Stimulated activated CD4-positive, alpha-beta T cell treated with anti-CD3 and anti-CD28 coated beads, Interleukin-15, amount 100 ng/mL, for 48 hours (primary cell): ENCODE data around the gene CYFIP2.

Experiments used
- DNase-seq, 2 donors: peaks; one replicate each; pipeline ENCODE4 v3.0.0-alpha.2; 2020; ENCODE audit warnings: low read depth in 2 of 2

CYFIP2 gene

DNA sequence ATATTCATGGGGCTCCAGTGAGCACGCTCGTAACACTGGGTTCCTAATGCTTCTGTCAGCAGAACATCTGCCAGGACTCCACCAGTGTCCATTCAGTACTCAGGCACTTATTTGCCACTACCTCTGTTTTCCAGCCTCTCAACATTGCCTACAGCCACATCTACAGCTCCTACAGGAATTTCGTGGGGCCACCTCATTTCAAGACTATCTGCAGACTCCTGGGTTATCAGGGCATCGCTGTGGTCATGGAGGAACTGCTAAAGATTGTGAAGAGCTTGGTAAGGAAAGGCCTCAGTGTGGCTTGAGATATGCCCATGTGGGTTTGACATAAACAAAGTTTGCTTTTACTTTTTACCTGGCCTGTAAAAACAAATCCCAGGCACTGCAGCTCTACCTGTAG is 92.9 kb downstream of the CYFIP2 start:
- no peak for DNase-seq

DNA sequence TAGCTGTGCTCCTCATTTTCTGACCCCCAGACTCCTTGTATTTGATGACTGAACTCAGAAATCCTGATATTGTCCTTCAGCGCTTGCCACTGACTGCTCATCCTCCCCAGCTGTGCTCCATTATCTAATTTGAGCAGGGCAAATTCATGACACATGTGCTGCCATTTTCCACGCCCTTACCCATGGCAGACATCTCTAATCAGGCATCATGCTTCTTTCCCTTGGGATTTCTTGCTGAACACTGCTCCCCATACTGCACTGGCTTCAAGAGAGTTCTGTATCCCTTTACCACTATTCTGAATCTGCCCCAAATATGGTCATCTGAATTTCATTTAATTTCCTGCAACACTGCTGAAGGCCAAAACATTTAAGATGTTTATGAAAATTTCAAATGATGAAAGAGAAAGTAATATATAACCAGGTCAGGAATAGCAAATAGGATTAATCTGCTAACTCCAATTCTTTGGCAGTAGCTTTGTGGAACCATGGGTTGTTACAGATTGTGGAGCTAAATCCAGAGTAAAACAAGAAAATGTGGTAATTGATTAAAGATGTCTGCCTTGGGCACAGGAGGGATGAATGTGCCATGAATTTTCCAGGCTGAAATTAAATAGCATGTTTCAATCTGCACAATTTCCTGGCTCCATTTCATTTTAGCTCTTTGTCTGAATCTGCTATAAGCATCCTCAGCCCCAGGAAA is 93.6 kb downstream of the CYFIP2 start:
- no peak for DNase-seq

DNA sequence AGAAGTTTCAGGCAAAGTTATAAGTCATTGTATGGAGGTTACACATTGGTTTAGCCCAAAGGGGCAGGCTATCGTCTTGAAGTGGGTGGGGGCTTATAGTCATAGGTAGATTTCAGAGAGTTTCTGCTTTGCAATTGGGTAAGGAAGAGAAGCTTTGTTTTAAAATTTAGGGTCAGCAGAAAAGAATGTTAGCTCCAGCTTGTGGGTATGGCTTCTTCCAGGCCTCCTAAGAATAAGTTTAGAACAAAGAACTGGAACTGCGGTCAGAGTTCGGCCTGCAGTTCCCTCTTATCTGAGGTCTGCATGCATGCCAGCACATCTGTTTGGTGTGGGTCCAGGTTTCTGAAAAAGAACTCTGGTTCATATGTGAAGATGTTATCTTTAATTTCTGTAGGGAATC is 96.1 kb downstream of the CYFIP2 start:
- no peak for DNase-seq

DNA sequence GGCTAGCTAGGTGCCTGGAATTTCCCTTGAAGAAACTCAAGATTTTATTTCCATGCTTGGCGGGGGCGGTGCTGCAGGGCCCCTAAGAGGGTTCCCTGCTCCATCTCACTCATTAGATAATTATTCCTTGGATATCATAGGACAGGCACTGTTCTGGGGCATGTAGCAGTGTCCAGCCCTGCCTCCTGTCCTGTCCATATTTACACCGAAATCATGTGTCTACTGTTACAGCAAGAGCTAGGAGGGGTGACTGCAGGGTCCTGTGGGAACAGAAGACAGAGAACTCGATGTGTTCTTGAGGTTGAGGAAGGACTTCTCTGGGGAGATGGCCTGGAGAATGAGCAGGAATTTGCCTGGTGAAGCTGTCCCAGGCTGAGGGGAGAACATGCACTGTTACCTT is 96.6 kb downstream of the CYFIP2 start:
- DNase-seq, result no peak

DNA sequence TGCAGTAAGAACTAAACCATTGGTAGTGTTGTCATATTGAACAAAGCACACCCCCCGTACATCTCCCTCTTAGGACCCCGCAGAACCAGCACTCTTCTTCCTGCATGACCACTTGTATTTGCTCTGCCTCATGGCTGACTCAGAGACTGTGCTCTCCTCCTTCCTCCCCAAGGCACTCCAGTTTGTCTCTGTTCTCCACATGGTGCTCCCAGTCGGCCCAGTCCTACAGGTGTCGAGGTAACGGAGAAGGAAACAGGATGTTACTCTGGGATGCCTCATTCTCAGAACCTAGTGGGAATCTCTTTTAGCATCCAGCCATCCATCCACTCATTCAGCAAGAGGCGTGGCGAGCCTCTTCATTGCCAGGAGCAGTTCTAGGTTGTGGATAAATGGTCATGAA is 97.1 kb downstream of the CYFIP2 start:
- DNase-seq, result no peak

DNA sequence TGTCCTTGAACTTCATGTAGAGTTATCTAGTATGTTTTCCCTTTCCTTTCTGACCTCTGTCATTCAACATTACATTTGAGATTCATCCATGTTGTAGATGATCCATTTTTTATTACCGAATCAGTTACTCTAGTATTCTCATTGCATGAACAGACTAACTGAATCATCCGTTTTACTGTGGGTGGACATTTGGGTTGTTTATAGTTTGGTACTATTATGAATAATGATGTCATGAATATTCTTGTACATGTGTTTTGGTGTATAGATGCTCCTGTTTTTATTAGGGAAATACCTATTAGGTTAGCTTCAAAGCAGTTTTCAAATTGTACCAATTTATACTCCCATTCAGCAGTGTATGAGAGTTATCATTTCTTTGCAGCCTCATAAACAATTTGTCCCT is 99.8 kb downstream of the CYFIP2 start:
- no peak for DNase-seq

DNA sequence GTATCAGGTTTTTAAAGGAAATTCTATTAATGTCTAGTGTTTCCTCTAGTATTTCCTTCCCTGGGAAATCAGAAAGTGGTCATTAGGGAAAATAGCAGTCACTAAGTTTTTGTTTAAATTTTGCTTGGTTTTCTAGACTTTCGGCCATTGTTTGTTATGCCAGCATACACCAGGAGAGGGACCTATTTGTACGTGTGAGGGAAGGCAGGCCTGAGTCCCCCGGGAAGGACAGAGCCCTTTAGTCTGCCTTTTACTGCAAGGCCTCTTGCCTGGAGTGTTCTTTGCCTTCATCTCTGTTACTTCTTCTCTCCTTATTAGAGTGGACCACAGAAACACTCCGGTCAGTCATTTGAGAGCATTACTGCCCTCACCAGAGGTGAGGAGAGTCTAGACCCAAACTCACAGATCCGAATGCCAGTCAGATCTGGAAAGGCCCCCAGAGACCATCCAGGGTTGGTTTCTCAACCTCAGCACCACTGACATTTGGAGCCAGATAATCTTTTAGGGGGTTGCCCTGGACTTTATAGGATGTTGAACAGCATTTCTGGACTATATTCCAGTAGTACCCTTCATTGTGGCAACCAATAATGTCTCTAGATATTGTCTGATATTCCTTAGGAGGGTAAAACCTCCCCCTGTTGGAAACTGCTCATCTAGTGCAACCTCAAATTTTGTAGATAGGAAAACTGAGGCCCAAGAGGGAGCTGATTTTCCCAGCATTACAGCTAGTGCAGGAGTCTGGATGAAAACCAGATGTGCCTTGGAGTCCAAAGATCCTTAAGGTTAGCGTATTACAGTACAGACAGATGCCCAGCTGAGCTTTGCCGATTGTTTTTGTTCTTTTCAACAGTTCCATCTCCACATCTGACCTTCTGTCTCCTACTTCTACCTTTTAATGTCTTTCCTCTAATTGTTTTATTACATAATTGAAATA is 101.1 kb downstream of the CYFIP2 start:
- no peak for DNase-seq

DNA sequence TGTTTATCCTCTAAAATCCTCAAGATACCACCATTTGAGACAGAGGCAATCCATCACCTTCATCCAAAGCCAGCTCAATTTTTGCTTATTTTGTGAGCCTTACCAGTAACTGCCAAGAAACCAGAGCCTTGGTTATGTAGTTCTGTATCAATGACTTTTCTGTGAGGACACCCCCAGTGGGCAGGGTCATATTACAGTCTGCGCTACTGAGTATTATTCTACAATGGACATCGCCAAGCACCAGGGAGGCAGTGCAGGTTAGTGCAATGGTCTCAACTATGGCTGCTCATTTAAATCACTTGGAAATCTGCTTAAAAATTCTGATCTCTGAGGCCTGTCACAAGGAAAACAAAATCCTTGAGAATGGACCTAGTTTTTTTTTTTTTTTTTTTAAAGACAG is 103.6 kb downstream of the CYFIP2 start:
- no peak for DNase-seq

DNA sequence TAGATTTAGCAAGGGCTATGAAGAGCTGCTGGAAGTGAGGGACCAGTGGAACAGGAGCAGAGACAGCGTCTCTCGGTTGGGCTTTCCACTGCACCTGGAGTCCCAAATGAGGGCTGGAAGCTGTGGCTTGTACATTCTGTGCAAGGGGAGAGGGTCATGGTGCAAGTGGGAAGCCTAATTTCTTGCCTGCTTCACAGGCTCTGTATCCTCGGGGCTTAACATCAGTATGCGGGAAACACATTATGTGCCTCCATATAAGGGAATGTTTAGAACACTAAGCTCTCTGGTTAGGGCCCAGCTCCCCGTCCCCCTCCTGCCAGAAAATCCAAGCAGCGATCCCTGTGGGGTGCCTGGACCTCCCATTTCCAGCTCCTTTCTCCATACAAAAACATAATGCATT is 105.0 kb downstream of the CYFIP2 start:
- no peak for DNase-seq

DNA sequence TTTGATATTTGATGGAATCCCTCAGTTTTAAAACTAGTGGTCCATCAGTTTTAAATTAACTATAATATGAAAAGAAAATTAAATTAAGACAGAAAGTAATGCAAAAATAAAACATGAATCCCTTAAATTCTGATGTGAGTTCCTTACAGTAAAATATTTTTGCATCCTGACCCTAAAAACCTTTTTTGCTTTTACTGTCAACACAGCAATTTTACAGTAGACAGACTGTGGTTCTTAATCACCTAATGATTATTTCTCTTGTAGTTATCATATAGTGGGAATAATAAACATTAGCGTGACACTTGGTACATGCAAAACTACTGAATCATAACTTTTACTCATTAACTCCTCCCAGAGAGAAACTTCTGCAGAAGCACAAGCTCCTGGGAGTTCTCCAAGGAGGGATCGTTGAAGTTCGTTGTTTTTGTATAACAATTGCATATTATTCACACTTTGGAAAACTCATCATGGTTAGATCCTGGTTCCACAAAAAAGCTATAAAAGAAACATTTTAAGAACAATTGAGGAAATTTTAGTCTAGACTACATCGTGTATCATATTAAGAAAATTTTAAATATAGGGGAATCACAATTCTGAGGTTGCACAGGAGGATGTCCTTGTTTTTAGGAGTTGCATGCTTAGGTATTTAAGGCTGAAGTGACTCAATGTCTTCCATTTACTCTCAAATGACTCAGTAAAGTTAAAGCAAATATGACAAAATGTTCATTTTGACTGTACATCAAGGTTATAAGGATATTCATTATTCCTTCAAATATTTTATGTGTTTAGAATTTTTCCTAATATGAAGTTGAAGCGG is 105.9 kb downstream of the CYFIP2 start:
- DNase-seq, result no peak

DNA sequence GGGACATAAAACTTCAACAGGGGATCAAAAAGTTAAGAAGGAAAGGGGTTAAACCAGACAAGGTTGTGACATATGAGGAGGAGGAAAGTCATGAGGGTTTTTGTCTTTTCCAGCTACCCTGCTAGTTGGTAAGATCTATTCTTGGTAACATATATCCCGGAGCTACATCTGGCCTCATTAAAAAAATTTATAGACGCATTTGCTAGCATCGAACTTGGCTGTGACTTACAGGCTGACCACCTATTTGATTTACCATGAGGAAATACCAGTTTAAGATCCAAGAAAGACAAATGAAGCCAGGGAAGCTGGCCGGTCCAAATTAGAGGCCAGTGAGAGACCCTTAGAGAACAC is 106.5 kb downstream of the CYFIP2 start:
- DNase-seq, result no peak

DNA sequence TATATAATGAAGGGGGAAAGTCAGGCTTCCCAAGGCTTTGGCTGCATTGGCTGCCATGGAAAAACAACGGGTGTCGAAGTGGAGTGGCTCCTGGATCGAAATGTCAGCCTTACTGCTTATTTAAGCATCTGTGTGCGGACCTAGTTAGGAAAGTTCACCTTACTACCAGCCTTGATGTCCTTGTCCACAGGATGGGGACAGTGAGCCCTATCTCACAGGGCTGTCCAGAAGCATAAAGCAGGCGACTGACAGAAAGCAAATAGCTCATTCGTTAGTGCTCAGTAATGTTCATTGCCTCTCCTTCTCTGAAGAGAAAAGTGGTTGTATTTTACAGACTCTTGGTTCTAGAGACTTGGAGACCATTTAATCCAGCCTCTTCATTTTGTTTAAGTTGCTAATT is 112.6 kb downstream of the CYFIP2 start:
- no peak for DNase-seq

DNA sequence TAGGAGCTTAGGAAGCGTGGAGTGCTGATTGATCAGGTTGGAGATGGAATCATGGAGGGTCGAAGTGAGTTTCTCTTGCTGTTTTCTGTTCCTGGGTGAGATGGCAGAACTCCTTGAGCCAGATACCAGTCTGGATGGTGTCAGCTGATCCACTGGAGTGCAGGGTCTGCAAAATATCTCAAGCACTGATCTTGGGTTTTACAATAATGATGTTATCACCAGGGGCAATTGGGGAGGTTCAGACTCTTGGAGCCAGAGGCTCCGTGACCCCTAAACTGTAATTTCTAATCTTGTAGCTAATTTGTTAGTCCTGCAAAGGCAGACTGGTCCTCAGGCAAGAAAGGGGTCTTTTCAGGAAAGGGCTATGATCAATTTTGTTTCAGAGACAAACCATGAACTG is 114.1 kb downstream of the CYFIP2 start:
- DNase-seq, result no peak

DNA sequence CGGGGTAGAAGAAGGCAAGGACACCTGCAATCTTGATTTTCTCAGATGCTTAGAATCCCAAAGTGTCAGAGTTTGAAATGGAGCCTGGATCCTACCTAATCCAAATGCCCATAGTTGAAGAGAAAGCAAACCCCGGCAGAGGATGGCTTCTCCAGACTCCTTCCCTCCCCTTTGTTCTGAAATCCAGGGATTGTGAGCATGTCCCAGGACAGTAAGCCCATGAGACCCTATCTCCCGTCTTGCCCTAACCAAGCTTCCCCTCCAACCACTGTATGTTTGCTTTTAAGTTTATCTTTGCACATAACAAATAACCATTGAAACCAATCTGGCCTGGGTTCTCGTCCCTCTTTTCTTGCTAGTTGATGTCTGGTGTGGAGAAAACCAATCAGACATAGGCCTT is 115.8 kb downstream of the CYFIP2 start:
- no peak for DNase-seq

DNA sequence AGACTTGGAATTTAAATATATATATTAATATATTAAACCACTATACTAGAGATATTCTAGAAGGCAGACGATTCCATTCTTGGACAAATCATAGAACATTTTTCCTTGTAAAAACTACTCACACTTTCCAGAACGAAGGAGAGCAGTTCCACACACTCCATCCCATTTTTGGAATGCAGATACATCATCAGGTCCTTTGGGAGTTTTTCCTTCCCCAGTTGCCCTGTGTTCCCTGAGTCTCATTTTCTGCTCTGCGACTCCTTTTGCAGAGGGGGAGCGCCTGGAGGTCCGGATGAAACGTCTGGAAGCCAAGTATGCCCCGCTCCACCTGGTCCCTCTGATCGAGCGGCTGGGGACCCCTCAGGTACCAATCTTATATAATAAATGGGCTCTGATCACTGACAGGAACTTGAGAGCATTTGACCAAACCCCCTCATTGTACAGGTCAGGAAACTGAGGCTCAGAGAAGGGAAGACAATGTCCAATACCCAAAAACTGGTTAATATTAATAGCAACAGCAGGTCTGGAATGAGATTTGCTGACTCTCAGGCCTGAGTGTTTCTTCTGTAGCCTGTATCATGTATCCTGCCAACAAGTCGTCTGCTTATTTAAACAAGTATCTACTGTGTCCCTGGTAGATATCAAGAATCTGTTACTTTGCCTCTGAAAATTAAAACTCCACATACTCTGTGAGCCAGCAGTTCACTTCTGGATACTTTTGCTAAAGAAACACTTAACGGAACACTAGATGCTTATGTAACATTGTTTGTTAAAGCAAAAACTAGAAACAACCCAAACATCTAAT is 117.3 kb downstream of the CYFIP2 start:
- DNase-seq, result no peak

DNA sequence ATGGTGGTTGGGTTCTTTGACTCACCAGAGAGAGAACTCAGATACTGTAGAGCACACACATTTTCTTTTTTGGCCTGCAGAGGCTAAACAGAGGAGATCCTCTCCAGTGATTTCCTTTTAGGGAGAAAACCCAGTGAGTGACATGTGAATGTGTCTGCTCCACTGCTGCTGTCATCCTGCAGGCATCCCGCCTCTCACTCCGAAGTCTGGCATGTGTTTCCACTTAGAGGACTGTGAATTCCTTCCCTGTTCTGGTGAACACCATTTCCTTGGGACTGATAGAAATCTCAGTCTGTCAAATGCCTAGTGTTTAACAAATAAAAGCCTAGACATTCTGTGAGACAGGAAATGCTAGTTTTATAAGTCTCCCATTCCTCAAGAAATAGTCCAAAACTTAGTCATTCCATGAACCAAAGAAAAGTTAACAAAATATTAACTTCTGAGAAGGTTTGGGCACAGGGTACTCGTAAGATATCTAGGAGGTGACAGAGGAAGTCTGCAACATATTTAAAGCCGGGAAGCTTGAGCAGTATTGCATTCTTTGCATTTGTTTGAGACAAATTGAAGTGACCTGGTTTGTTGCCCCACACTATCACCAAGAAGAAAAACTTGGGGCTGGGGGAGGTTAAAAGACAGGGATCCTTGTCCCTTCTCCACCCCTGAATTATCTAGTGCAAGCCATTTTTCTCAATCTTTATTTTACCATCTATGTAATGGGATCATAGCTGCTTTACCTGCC is 119.2 kb downstream of the CYFIP2 start:
- DNase-seq, result no peak

DNA sequence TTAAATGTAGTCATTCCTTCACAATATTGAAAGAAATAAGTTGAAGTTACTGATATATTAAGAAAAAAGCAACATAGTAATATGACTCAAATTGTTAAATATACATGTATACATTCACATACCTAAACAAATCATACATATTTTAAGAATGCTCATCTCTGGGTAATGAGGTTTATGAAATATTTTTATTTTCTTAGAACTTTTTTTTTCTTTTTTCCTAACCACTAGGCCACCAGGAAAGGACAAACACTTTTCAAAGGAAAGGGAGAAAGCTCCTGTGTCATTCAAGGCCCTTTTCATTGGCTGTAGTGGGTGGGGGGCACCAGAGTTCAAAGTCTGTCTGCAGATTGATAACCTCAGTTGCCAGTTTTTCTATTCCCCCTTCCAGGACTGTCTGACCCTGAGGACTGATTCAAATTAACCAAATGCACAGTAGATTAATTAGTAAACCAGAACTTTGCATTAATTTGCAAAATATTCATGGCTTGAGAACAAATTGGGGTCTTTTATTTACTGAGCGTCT is 121.2 kb downstream of the CYFIP2 start:
- DNase-seq, result no peak

DNA sequence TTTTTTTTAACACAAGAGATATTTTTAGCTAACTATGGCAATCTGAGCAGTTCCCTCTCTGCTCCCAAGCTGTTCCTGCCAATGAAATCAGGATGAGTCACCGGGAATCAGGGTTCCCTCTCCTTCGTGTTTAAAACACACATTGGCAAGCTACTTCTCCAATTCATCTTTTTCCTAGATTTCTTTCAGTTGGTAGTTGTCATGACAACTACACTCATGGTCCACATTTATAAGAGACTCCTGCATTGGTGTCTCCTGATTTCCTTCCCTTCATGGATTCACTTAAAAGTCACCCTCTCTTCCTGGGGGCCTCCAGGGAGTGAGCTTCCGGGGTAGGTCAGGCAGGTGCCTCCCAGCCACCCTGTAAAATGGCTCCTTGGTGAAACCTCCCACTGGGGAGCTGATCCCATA is 121.8 kb downstream of the CYFIP2 start:
- no peak for DNase-seq

DNA sequence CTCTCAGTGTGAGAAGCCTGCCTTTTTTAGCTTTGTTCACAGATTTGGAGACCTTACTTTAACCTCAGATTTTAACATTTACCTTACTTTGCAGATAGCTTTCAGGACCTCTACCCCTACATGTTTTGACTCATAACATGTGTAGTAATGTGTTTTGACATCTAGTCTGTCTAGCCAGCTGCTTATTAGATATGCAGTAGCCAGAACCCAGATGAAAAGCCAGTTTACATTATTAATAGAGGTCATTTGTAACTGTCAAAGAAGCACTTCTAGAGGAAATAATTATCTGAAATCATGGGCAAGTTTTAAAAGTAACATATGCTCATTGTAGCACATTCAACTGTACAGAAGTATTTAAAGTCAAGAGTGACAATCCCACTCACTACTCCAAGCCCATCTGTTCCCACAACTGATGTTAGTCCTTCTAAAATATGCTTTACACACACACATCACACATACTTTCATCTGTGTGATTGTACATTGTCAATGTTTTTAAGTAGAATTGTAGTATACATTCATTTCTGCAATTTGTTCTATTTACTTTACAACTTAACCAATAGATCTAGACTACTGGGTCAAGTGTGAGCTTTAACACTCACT is 122.3 kb downstream of the CYFIP2 start:
- no peak for DNase-seq

DNA sequence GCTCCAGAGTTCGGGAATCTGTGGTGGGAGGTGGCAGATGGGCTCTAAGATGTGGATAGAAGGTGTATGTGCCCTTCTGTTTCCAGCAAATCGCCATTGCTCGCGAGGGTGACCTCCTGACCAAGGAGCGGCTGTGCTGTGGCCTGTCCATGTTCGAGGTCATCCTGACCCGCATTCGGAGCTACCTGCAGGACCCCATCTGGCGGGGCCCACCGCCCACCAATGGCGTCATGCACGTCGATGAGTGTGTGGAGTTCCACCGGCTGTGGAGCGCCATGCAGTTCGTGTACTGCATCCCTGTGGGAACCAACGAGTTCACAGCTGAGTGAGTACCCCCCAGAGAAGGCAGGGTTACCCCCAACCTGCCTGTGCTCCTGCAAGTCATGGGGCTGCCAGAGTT is 123.2 kb downstream of the CYFIP2 start:
- DNase-seq, result no peak
